Naive B cell (primary cell): ENCODE results near the gene IL22RA2. TPM values are rescaled to one million over a fixed set of nuclear protein-coding genes. Genes with fewer than 3 reads are reported as not detected.
"Not testable (repeated sequence)": the region's sequence is repeated elsewhere in the genome, so short reads cannot be mapped to it uniquely, and the experiment has no call there.

Source experiments
- ATAC-seq, 2 donors: fragments of 150-1000 bp; cut with Tn5 transposase; 2 replicates each; pipeline ENCODE4 v1.10.0; 2021; ENCODE audit warnings: low read depth in 2 of 2, mild to moderate bottlenecking in 2 of 2, moderate library complexity in 2 of 2
- DNase-seq: peaks from one replicate; pipeline ENCODE4 v3.0.0; 2022
- H3K27ac Mint-ChIP-seq, 6 donors: one replicate each; pipeline ENCODE4 v1.8.0; 2020 to 2022; ENCODE audit warnings: mild to moderate bottlenecking in 6 of 6, mixed read lengths in 6 of 6, moderate library complexity in 5 of 6, inconsistent platforms in 2 of 6
- H3K27me3 Mint-ChIP-seq, 3 donors: one replicate each; pipeline ENCODE4 v1.8.0; 2021 to 2022; ENCODE audit warnings: mixed read lengths in 3 of 3, mild to moderate bottlenecking in 1 of 3
- H3K36me3 Mint-ChIP-seq, 2 donors: one replicate each; pipeline ENCODE4 v1.8.0; 2020 to 2022; ENCODE audit warnings: mixed read lengths in 2 of 2, inconsistent platforms in 1 of 2, mild to moderate bottlenecking in 1 of 2
- H3K4me1 Mint-ChIP-seq, 3 donors: one replicate each; pipeline ENCODE4 v1.8.0; 2020 to 2022; ENCODE audit warnings: mixed read lengths in 3 of 3, inconsistent platforms in 1 of 3, mild to moderate bottlenecking in 1 of 3, moderate library complexity in 1 of 3
- H3K4me3 Mint-ChIP-seq, 8 donors: one replicate each; pipeline ENCODE4 v1.8.0; 2020 to 2022; ENCODE audit warnings: mild to moderate bottlenecking in 8 of 8, mixed read lengths in 8 of 8, moderate library complexity in 8 of 8, inconsistent platforms in 2 of 8
- H3K9me3 Mint-ChIP-seq, 7 donors: one replicate each; pipeline ENCODE4 v1.8.0; 2020 to 2022; ENCODE audit warnings: mixed read lengths in 7 of 7, mild to moderate bottlenecking in 5 of 7, inconsistent platforms in 2 of 7, moderate library complexity in 1 of 7
- polyA plus RNA-seq, 6 donors: library from polyadenylated mRNA; unstranded; fragments of 300-500 nt; fragmentation: Illumina TruSeq; gene quantifications; one replicate each; pipeline ENCODE4 v1.2.3, GENCODE V29; 2021; ENCODE audit warnings: low read depth in 6 of 6

IL22RA2 gene
- polyA plus RNA-seq, 6 donors from 2014 or later: not detected

GRCh38 chr6:137107047-137107766 lies 66.2 kb downstream of the IL22RA2 start:
- Mint-ChIP-seq H3K27ac (peak overlapping the region in 3 of 6 donors; percentile 86 to 98 (median 89)), H3K4me1 (peaks cover 49 to 62% (median 59%) of the 10 kb centered on the region in 3 donors), H3K4me3 (peak overlapping the region in 6 of 8 donors; percentile 10 to 84 (median 60)), H3K9me3 (peaks cover 0 to 12% (median 8%) of the 10 kb centered on the region in 7 donors)
- not testable (repeated sequence) for ATAC-seq, H3K36me3 Mint-ChIP-seq, H3K27me3 Mint-ChIP-seq, DNase-seq

GRCh38 chr6:137106183-137106582 lies 67.3 kb downstream of the IL22RA2 start:
- H3K27ac Mint-ChIP-seq: peak overlapping the region; percentile 29 to 96 (median 90)
- H3K36me3 Mint-ChIP-seq: peaks cover 0 to 9% of the 10 kb centered on the region in 2 donors
- H3K9me3 Mint-ChIP-seq: peaks cover 0 to 12% (median 8%) of the 10 kb centered on the region in 7 donors
- peak; percentile 61 for DNase-seq
- peaks cover 52 to 72% (median 60%) of the 10 kb centered on the region in 3 donors for H3K4me1 Mint-ChIP-seq
- peak overlapping the region; percentile 0 to 80 (median 56) for H3K4me3 Mint-ChIP-seq
- H3K27me3 Mint-ChIP-seq: no peaks in the 10 kb centered on the region
- peak; percentile 10 to 14 for ATAC-seq

- peak overlapping the region; percentile 74 to 96 (median 89) for H3K27ac Mint-ChIP-seq
- H3K27me3 Mint-ChIP-seq: no peaks in the 10 kb centered on the region
- H3K4me3 Mint-ChIP-seq: peak overlapping the region in 6 of 8 donors; percentile 25 to 80 (median 65)
- no peak for DNase-seq
- H3K4me1 Mint-ChIP-seq: peaks cover 57 to 80% (median 69%) of the 10 kb centered on the region in 3 donors
- peaks cover 0 to 9% of the 10 kb centered on the region in 2 donors for H3K36me3 Mint-ChIP-seq
- peaks cover 0 to 12% (median 7%) of the 10 kb centered on the region in 7 donors for H3K9me3 Mint-ChIP-seq
- no peak for ATAC-seq
Observed at GRCh38 chr6:137105375-137105774, 68.1 kb downstream of the IL22RA2 start.

- no peak for DNase-seq
- ATAC-seq: no peak
- H3K27ac Mint-ChIP-seq: peak overlapping the region; percentile 44 to 95 (median 85)
- peaks cover 59 to 84% (median 73%) of the 10 kb centered on the region in 3 donors for H3K4me1 Mint-ChIP-seq
- peaks cover 0 to 12% (median 7%) of the 10 kb centered on the region in 7 donors for H3K9me3 Mint-ChIP-seq
- no peaks in the 10 kb centered on the region for H3K27me3 Mint-ChIP-seq
- peak overlapping the region in 7 of 8 donors; percentile 35 to 80 (median 66) for H3K4me3 Mint-ChIP-seq
- peaks cover 0 to 9% of the 10 kb centered on the region in 2 donors for H3K36me3 Mint-ChIP-seq
Observed at GRCh38 chr6:137104926-137105325, 68.5 kb downstream of the IL22RA2 start.

- Mint-ChIP-seq H3K27me3 (no peaks in the 10 kb centered on the region), H3K4me3 (peak overlapping the region; percentile 67 to 92 (median 79)), H3K27ac (peak overlapping the region; percentile 97 to 99 (median 98)), H3K4me1 (peaks cover 65 to 96% (median 81%) of the 10 kb centered on the region in 3 donors), H3K9me3 (peaks cover 0 to 4% (median 2%) of the 10 kb centered on the region in 7 donors), H3K36me3 (peaks cover 0 to 5% of the 10 kb centered on the region in 2 donors)
- DNase-seq (peak; percentile 85), ATAC-seq (peak; percentile 85 to 86)
Observed at GRCh38 chr6:137102851-137103492, 70.5 kb downstream of the IL22RA2 start.

GRCh38 chr6:137102050-137102848 lies 71.2 kb downstream of the IL22RA2 start:
- Mint-ChIP-seq H3K36me3 (no peaks in the 10 kb centered on the region), H3K27ac (peak overlapping the region; percentile 97 to 99 (median 98)), H3K4me3 (peak overlapping the region; percentile 67 to 92 (median 79)), H3K9me3 (peaks cover 0 to 4% (median 0%) of the 10 kb centered on the region in 7 donors), H3K4me1 (peaks cover 62 to 96% (median 78%) of the 10 kb centered on the region in 3 donors), H3K27me3 (no peaks in the 10 kb centered on the region)
- DNase-seq: peak; percentile 56
- peak; percentile 31 to 32 for ATAC-seq

- Mint-ChIP-seq H3K4me1 (peaks cover 57 to 96% (median 80%) of the 10 kb centered on the region in 3 donors), H3K27me3 (no peaks in the 10 kb centered on the region), H3K27ac (peak overlapping the region; percentile 84 to 97 (median 97)), H3K9me3 (peaks cover 0 to 4% (median 0%) of the 10 kb centered on the region in 7 donors), H3K36me3 (no peaks in the 10 kb centered on the region), H3K4me3 (peak overlapping the region in 7 of 8 donors; percentile 47 to 88 (median 56))
- ATAC-seq (peak; percentile 43 to 47), DNase-seq (peak; percentile 72)
Observed at GRCh38 chr6:137099689-137100403, 73.6 kb downstream of the IL22RA2 start.

- ATAC-seq: no peak
- Mint-ChIP-seq H3K4me3 (peak overlapping the region in 2 of 8 donors; percentile 47 to 62), H3K9me3 (peaks cover 0 to 2% (median 0%) of the 10 kb centered on the region in 7 donors), H3K36me3 (no peaks in the 10 kb centered on the region), H3K27me3 (no peaks in the 10 kb centered on the region), H3K27ac (peak overlapping the region in 5 of 6 donors; percentile 66 to 97 (median 90)), H3K4me1 (peaks cover 57 to 95% (median 82%) of the 10 kb centered on the region in 3 donors)
- no peak for DNase-seq
Observed at GRCh38 chr6:137097526-137097925, 75.9 kb downstream of the IL22RA2 start.

- H3K4me3 Mint-ChIP-seq: peak overlapping the region in 2 of 8 donors; percentile 45 to 62
Observed at GRCh38 chr6:137097057-137097456, 76.4 kb downstream of the IL22RA2 start.

GRCh38 chr6:137095651-137096238 lies 77.7 kb downstream of the IL22RA2 start:
- H3K36me3 Mint-ChIP-seq: no peaks in the 10 kb centered on the region
- ATAC-seq (peak; percentile 81 to 84), DNase-seq (peak; percentile 72)
- no peaks in the 10 kb centered on the region for H3K27me3 Mint-ChIP-seq
- H3K4me1 Mint-ChIP-seq: peaks cover 47 to 77% (median 65%) of the 10 kb centered on the region in 3 donors
- H3K9me3 Mint-ChIP-seq: no peaks in the 10 kb centered on the region
- H3K27ac Mint-ChIP-seq: peak overlapping the region; percentile 66 to 98 (median 96)
- peak overlapping the region in 7 of 8 donors; percentile 22 to 86 (median 57) for H3K4me3 Mint-ChIP-seq

More at GRCh38 chr6:137097057-137097456, 76.4 kb downstream of the IL22RA2 start:
- DNase-seq (no peak), ATAC-seq (no peak)
- H3K36me3 Mint-ChIP-seq: no peaks in the 10 kb centered on the region
- H3K9me3 Mint-ChIP-seq: no peaks in the 10 kb centered on the region
- H3K27ac Mint-ChIP-seq: peak overlapping the region; percentile 65 to 97 (median 82)
- no peaks in the 10 kb centered on the region for H3K27me3 Mint-ChIP-seq
- H3K4me1 Mint-ChIP-seq: peaks cover 52 to 90% (median 78%) of the 10 kb centered on the region in 3 donors

GRCh38 chr6:137095093-137095492 lies 78.4 kb downstream of the IL22RA2 start:
- no peaks in the 10 kb centered on the region for H3K27me3 Mint-ChIP-seq
- no peak for ATAC-seq
- peaks cover 45 to 70% (median 58%) of the 10 kb centered on the region in 3 donors for H3K4me1 Mint-ChIP-seq
- peak overlapping the region; percentile 66 to 98 (median 93) for H3K27ac Mint-ChIP-seq
- H3K36me3 Mint-ChIP-seq: no peaks in the 10 kb centered on the region
- H3K4me3 Mint-ChIP-seq: peak overlapping the region in 6 of 8 donors; percentile 35 to 86 (median 56)
- no peaks in the 10 kb centered on the region for H3K9me3 Mint-ChIP-seq
- no peak for DNase-seq
